IPS-20b (cell line): ENCODE measurements around the gene WARS2.

Experiments
- H3K27ac ChIP-seq: one replicate; pipeline ENCODE4 v1.5.1; 2013; ENCODE audit warnings: low read length
- H3K27me3 ChIP-seq: 2 replicates; pipeline ENCODE4 v1.6.1; 2013; ENCODE audit warnings: mild to moderate bottlenecking, low read length, inconsistent platforms; ENCODE audit not compliant: insufficient read depth
- H3K36me3 ChIP-seq: 2 replicates; pipeline ENCODE4 v1.6.1; 2013; ENCODE audit warnings: low read depth, mild to moderate bottlenecking, inconsistent platforms, low read length, moderate library complexity; ENCODE audit not compliant: insufficient read depth
- H3K4me1 ChIP-seq: 2 replicates; pipeline ENCODE4 v1.6.1; 2013; ENCODE audit warnings: mild to moderate bottlenecking, control low read depth, inconsistent platforms, low read length, moderate library complexity; ENCODE audit not compliant: insufficient read depth
- H3K4me3 ChIP-seq: 2 replicates; pipeline ENCODE4 v1.5.1; 2013; ENCODE audit warnings: mild to moderate bottlenecking, low read length, inconsistent platforms
- H3K9ac ChIP-seq: 2 replicates; pipeline ENCODE4 v1.6.1; 2013; ENCODE audit warnings: low read depth, mild to moderate bottlenecking, inconsistent platforms, low read length, moderate library complexity
- H3K9me3 ChIP-seq: 2 replicates; pipeline ENCODE4 v1.6.1; 2013; ENCODE audit warnings: mild to moderate bottlenecking, low read depth, low read length, inconsistent platforms; ENCODE audit not compliant: insufficient read depth

WARS2 gene

GRCh38 chr1:119006406-119007279 lies 133.8 kb downstream of the WARS2 start:
- peaks cover 25% of the 10 kb centered on the region; the same call in 1 of the 2 replicates for H3K27me3 ChIP-seq
- no peak overlapping the region for H3K27ac ChIP-seq
- no peak overlapping the region for H3K4me3 ChIP-seq
- H3K9me3 ChIP-seq: no peaks in the 10 kb centered on the region
- peaks cover 5% of the 10 kb centered on the region; the same call in 1 of the 2 replicates for H3K4me1 ChIP-seq
- no peak overlapping the region for H3K9ac ChIP-seq
- H3K36me3 ChIP-seq: no peaks in the 10 kb centered on the region

GRCh38 chr1:119005724-119006405 lies 134.6 kb downstream of the WARS2 start:
- Histone ChIP-seq H3K4me3 (no peak overlapping the region), H3K9me3 (no peaks in the 10 kb centered on the region), H3K36me3 (no peaks in the 10 kb centered on the region), H3K4me1 (peaks cover 5% of the 10 kb centered on the region; the same call in 1 of the 2 replicates), H3K27ac (no peak overlapping the region), H3K9ac (no peak overlapping the region), H3K27me3 (peaks cover 31% of the 10 kb centered on the region; the same call in 1 of the 2 replicates)

GRCh38 chr1:119004781-119005180 lies 135.7 kb downstream of the WARS2 start:
- Histone ChIP-seq H3K27ac (no peak overlapping the region), H3K4me1 (peaks cover 5% of the 10 kb centered on the region; the same call in 1 of the 2 replicates), H3K27me3 (peaks cover 42% of the 10 kb centered on the region; the same call in 1 of the 2 replicates), H3K36me3 (no peaks in the 10 kb centered on the region), H3K9me3 (no peaks in the 10 kb centered on the region), H3K4me3 (no peak overlapping the region), H3K9ac (no peak overlapping the region)

- Histone ChIP-seq H3K27ac (no peak overlapping the region), H3K9ac (no peak overlapping the region), H3K27me3 (peaks cover 48% of the 10 kb centered on the region; the same call in 1 of the 2 replicates), H3K4me1 (peaks cover under 1% of the 10 kb centered on the region; the same call in 1 of the 2 replicates), H3K36me3 (no peaks in the 10 kb centered on the region), H3K9me3 (no peaks in the 10 kb centered on the region), H3K4me3 (no peak overlapping the region)
These were observed 136.3 kb downstream of the WARS2 start for GRCh38 chr1:119004129-119004527.

DNA sequence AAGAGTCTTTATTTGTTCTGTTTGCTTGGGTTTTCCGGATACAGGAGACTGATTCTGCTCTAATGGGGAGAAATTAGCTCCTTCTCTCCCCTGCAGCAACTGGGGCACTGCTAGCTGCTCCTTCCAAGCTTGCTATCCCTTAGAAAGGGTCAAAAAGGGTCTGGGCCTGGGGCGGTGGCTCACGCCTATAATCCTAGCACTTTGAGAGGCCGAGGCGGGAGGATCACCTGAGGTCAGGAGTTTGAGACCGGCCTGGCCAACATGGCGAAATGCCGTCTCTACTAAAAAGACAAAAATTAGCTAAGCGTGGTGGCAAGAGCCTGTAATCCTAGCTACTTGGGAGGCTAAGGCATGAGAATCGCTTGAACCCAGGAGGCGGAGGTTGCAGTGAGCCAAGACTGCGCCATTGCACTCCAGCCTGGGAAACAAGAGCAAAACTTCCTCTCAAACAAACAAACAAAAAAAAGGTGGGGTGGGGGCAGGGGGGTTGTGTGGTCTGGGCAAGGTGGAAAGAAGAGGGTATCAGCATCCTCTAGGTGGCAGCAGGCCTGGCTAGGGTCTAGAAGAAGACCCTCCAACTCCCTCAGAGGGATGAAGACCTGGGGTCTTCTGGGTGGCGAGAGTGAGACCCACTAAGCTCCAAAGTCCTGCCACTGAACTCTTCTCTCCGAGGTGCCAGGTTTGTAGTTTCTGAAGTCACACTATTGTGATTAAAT lies 136.9 kb downstream of the WARS2 start:
- Histone ChIP-seq H3K27me3 (peaks cover 54% of the 10 kb centered on the region; the same call in 1 of the 2 replicates), H3K4me3 (no peak overlapping the region), H3K27ac (no peak overlapping the region), H3K9me3 (no peaks in the 10 kb centered on the region), H3K9ac (no peak overlapping the region), H3K4me1 (no peaks in the 10 kb centered on the region), H3K36me3 (no peaks in the 10 kb centered on the region)

DNA sequence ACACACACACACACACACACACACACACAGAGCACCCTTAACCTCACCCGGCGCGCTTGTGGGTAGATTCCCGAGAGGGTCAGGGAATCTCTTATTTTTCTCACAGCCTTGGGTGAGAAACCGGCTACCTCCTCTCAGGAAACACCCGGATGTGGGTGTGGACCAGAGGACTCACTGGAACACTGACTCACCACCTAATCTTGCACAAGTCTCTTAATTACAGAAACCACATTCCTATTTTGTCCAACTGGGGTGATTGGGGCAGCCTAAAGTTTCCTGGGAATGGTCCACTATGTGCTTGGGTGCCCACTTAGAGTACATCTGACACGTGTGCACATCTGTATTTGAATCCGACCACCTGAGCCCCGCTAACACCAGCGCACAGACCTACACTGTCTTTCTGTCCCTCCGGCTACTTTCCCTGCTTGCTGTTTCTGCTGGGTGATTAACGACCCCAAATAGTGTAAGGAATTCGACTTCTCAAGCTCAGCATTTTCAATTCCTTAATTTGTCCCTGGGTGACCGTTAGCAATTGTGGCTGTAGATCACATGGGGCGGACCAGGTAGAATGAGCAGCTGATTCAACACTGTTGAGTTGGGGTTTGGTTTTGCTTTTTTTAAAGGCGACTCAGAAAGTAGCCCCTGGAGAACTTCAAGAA lies 138.3 kb downstream of the WARS2 start:
- no peak overlapping the region for H3K4me3 ChIP-seq
- no peaks in the 10 kb centered on the region for H3K36me3 ChIP-seq
- no peak overlapping the region for H3K9ac ChIP-seq
- H3K27ac ChIP-seq: no peak overlapping the region
- H3K4me1 ChIP-seq: no peaks in the 10 kb centered on the region
- H3K27me3 ChIP-seq: peaks cover 68% of the 10 kb centered on the region; the same call in 1 of the 2 replicates
- H3K9me3 ChIP-seq: no peaks in the 10 kb centered on the region

GRCh38 chr1:119001181-119002027 lies 139.0 kb downstream of the WARS2 start:
- no peak overlapping the region for H3K9ac ChIP-seq
- H3K27ac ChIP-seq: no peak overlapping the region
- no peaks in the 10 kb centered on the region for H3K4me1 ChIP-seq
- no peaks in the 10 kb centered on the region for H3K36me3 ChIP-seq
- H3K4me3 ChIP-seq: peak overlapping the region; percentile 53; the same call in 1 of the 2 replicates
- no peaks in the 10 kb centered on the region for H3K9me3 ChIP-seq
- H3K27me3 ChIP-seq: peaks cover 76% of the 10 kb centered on the region; the same call in 1 of the 2 replicates

DNA sequence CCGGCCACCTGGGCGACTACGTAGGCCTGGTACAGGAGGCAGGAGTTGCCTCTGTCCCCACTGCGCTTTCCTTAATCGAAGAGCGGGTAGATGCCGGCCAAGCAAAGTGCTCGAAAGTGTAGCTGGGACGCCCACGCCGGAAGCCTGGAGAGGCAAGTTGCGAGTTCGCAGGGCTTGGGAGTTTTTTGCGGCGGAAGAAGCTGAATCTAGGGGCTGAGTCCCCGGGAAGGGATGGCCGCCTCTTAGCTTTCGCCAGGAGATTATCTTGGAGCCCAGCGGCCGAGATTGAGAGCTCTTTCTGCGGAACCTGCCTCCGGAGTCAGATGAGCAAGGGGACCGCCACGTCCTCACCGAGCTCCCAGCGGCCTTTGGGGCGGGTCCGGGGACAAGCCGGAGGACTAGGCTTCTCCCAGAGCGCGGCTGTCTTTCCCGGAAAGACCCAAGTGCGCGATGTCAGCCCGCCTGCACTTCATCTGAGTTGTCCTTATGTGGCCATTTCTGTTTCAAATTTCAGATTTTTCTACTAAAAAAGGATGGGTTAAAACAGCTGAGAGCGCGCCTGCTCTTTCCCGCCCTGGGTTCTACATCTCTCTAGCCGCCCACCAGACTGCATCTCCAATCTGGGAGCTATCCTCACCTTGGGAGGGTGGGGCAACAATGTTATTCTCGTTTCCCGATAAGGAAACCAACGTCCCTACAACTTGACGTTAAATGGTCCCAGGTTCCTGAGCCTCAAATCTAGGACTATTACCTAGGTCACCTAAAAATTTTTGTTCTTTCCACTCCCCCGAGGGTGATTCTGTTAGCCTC lies 139.9 kb downstream of the WARS2 start:
- Histone ChIP-seq H3K9ac (peak overlapping the region; percentile 29; the same call in 1 of the 2 replicates), H3K4me3 (peak overlapping the region; percentile 53; the same call in 1 of the 2 replicates), H3K27me3 (peaks cover 80% of the 10 kb centered on the region; the same call in 1 of the 2 replicates), H3K9me3 (no peaks in the 10 kb centered on the region), H3K27ac (no peak overlapping the region), H3K4me1 (no peaks in the 10 kb centered on the region), H3K36me3 (no peaks in the 10 kb centered on the region)

DNA sequence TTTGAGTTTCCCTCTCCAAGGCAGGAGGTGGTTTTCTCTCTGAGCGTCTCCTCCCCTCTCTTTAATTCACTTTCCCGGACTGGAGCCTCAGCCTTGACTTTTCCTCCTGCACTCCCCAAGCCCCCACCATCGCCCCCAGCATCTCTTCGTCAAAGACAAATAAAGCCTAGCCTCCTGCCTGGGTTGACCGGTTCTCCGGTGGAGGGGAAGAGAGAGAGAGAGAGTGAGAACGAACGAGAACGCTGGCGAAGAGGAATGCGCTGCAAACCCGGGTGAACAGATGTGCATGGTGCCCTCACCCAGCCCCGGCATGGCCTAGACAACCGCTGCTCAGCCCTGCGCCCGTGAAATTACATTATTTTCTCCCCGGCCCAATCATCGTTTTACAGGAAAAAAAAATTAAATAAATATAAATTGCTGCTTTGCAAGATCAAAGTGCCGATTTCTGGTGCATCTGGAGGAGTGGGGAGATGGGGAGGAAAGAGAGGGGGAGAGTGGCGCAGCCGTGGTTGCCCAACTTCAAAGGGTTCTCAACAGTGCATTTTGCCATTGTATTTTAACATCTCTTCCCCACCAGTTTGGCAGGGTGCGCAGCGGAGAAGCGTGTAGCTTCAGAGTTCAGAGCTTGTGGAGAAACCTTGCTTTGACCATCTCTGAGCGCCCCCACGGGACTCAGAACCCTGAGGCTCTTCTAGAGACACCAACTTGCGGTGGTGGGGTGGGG lies 140.9 kb downstream of the WARS2 start:
- Histone ChIP-seq H3K27me3 (peaks cover 89% of the 10 kb centered on the region; the same call in 1 of the 2 replicates), H3K9ac (no peak overlapping the region), H3K36me3 (no peaks in the 10 kb centered on the region), H3K27ac (no peak overlapping the region), H3K9me3 (no peaks in the 10 kb centered on the region), H3K4me1 (no peaks in the 10 kb centered on the region), H3K4me3 (peak overlapping the region; percentile 53; the same call in 1 of the 2 replicates)
